Hippocampal formation (tissue), 2 donors: ENCODE data around the gene NOX1.

Experiments
- DNase-seq, 2 donors: peaks; one replicate each; lab custom pipeline; 2025; lab: John Stamatoyannopoulos, UW

The NOX1 gene

GRCh38 chrX:100874325-100874724 lies at the start of gene NOX1:
NOX1 (minus strand) TSS chrX:100874359; CDS start chrX:100874139, 220 bp downstream.
- no peak for DNase-seq

GRCh38 chrX:100915562-100915961 lies 41.4 kb upstream of the NOX1 start:
- no peak for DNase-seq

- DNase-seq = no peak
These were observed 39.0 kb upstream of the NOX1 start for GRCh38 chrX:100913111-100913510.

- no peak for DNase-seq
These were observed 37.6 kb upstream of the NOX1 start for GRCh38 chrX:100911731-100912130.

GRCh38 chrX:100905620-100906019 lies 31.5 kb upstream of the NOX1 start:
- no peak for DNase-seq

GRCh38 chrX:100904433-100904832 lies 30.3 kb upstream of the NOX1 start:
- DNase-seq = no peak

- DNase-seq = no peak
These were observed 21.4 kb upstream of the NOX1 start for GRCh38 chrX:100895365-100896075.

GRCh38 chrX:100883654-100884053 lies 9.5 kb upstream of the NOX1 start:
- DNase-seq = no peak

GRCh38 chrX:100880368-100880767 lies 6.2 kb upstream of the NOX1 start:
- no peak for DNase-seq

GRCh38 chrX:100871594-100872560 lies 2.3 kb downstream of the NOX1 start:
- DNase-seq = no peak

- no peak for DNase-seq
These were observed 3.6 kb downstream of the NOX1 start for GRCh38 chrX:100870527-100870926.

GRCh38 chrX:100868273-100868672 lies 5.9 kb downstream of the NOX1 start:
- no peak for DNase-seq

- DNase-seq = peak in 1 of 2 donors; percentile 4
These were observed 9.3 kb downstream of the NOX1 start for GRCh38 chrX:100864657-100865391.

- no peak for DNase-seq
These were observed 10.8 kb downstream of the NOX1 start for GRCh38 chrX:100863326-100863864.

- DNase-seq = no peak
These were observed 21.3 kb downstream of the NOX1 start for GRCh38 chrX:100852810-100853209.

- DNase-seq = no peak
These were observed 23.8 kb downstream of the NOX1 start for GRCh38 chrX:100850317-100850716.

- DNase-seq = no peak
These were observed 42.8 kb downstream of the NOX1 start for GRCh38 chrX:100831219-100831946.

- DNase-seq = no peak
These were observed 43.6 kb downstream of the NOX1 start for GRCh38 chrX:100830547-100830946.

- DNase-seq = no peak
These were observed 44.0 kb downstream of the NOX1 start for GRCh38 chrX:100830143-100830542.

- no peak for DNase-seq
These were observed 44.4 kb downstream of the NOX1 start for GRCh38 chrX:100829730-100830129.
